Measurements from ENCODE around the gene PLEKHG3.

The PLEKHG3 gene

DNA sequence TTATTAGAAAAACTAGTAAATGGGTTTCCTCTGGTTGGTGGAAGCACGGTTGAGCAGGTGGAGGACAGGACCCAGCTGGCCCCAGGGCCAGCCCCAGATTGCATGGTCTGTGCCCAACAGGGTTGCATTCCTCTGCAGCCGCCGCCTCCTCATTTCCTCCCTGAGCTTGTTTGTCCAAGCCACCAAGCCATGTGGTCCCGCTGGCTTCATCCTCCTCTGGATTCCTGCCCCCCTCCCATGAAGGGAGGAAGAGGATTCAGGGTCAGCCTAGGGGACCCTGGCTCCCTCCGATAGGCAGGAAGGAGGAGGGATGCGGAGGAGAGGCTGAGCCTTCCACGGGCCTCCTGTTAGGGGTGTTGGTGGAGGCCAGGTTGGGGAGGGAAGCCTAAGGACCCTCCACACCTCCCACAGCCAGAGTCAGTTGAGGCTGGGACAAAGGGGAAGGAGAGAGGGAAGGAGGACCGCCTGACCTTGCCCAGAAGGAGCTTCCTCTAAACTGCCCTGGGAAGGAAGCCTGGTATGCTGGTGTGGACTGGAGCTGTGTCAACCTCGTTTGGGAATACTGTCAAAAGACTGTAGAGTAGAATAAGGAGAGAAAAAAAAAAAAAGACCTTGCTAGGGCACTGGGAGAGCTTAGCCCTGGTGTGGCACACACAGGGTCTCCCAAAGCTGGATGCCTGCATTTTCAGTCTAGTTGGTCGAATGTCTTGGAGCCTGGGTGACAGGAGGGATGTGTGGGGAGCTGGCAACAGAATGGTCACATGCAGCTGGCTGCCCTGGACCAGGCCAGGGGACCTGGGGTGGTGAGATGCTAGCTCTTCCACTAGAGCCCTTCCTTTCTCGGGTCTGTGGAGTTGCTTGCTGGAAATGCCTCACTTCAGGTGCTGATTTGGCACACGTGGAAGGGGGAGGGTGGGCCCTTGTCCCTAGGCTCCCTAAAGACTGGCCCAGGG is 42.4 kb downstream of the PLEKHG3 start:
- DNase-seq (ENCODE audit: low spot score) = peak; percentile 36

DNA sequence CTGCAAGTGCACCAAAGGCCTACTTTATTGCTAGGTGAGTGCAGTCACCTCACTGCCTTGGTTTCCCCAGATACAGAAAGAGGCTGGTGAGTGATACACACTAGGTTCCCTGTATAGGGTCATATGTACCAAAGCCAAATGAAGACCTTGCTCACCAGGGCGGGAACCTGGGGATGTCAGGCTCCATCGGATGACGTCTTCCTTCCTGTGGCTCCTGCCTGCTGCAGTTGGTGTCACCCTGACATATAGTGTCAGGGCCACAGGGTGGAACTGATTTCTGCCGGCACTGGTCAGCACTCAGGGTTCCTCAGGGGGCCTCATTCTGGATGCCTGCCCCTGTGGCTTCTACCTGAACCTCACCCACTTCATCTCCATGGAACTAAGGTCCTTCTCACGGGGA is 43.1 kb downstream of the PLEKHG3 start:
- no peak for DNase-seq (ENCODE audit: low spot score)

DNA sequence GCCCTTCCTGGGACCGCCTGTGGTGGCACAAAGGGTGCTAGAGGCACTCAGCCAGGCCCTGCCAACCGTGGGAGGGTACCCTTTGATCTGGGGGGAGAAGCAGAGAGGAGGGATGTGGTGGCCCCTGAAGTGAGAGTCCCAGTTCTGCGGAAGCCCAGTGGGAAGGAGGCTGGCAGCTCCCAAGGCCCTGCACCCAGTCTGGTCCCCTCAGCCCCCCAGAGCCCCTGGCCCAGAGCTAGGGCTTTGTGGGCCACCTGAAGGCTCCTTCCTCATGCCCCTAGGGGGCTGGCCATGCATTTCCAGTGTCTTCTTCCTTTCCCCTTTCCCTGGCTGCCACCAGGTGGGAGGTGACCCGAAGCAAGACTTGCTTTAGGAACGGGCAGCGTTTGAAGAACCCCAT is 44.3 kb downstream of the PLEKHG3 start:
- no peak for DNase-seq (ENCODE audit: low spot score)

DNA sequence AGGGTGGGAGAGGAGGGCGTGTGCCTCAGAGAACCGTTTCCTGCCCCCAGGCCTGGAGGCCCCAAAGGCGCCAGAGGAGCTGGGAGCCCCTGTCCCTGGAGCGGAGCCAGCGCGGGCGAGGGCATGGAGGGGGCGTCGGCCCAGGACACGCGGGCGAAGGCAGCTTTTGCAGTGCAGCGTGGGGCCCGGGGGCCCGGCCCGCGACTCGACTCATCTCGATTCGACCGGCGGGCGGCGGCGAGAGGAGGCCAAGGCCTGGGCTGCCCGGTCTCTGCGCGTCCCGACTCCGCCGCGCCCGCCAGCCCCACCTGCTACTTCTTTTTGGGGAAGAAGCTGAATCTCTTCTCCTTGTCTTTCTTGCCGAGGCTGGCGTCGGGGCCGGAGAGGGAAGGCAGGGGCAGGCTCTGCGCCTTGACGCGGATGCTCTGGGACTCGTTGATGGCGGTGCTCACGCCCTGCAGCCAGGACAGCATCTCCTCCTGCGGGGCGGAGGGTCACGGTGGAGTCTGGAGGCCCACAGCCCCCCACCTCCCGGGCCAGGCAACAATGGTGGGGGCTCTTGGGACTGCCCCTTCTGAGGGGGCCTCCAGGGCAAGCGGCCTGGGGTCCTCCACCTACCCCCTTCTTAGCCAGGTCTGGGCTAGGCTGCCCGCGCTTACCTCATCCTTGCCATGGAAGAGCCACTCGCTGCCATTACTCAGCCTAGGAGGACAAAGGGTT is 44.9 kb downstream of the PLEKHG3 start:
- no peak for DNase-seq (ENCODE audit: low spot score)

DNA sequence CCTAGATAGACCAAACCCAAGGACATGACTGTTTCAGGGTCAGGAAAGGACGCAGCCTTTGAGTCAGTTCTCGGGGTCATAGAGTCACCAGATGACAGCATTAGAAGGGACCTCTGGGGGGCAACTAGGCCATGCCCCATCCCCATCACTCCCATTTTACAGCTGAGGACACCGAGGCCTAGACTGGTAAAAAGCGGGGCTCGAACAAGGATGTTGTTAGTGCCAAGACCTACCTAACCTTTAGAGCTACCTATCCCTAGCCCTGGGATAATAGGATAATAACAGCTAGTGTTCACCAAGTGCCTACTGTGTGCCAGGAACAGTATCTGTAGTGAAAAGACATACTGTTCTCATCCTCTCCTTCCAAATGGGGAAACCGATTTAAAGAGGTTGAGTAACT is 48.7 kb downstream of the PLEKHG3 start:
- DNase-seq (ENCODE audit: low spot score) = no peak

DNA sequence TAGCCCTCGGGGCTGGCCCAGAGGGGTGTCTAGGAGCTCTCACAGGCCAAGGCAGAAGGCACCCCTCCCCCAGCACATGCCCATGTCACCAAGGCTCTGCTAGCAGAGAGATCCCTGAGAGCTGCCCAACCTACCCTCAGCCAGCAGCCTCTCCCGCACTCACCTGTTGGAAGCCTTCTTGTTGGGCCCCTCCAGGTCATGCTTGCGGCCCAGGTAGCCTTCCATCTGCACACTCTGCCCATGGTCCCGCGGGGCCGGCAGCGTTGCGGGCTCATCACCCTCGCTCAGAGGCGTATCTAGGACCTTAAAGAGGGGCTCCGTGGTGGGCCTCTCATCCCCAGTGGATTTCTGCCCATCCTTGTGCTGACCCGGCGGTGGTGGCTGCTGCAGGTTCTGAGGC is 49.1 kb downstream of the PLEKHG3 start:
- no peak for DNase-seq (ENCODE audit: low spot score)

DNA sequence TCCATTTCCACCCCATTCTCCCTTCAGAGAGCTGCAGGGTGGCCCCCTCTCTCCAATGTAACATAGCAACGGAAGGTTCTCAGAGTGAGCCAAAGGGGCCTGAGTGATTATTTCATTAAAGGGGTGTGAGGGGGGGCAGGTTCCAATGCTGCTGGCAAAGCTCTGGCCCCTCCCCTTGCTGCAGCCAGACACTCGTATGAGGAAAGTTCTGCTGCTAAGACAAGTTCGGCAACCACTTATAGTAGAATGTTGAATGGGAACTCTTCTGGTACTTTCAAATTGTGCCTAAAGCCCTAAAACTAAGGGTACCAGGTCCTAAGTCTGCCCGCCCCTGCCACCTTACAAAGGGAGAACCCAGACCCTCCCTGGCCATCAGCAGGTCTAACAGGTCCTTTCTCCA is 49.8 kb downstream of the PLEKHG3 start:
- DNase-seq (ENCODE audit: low spot score) = no peak

DNA sequence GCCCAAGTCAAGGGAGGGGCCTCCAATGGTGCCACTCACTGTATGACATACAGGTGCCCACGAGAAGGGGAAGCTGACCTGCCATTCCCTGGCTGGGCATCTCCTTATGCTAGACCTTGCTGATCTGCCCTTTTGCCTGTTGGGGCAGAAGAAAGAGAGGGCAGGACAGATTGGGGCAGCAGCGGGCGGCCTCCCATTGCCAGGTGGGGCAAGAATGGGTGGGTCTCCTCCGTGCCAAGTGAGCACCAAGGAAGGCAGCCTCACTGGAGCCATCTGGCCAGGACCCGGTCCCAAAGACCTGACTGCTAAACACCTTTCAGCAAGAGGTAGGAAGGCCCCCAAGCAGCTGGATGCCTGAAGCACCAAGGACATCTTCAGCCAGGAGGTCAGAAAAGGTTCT is 50.5 kb downstream of the PLEKHG3 start:
- no peak for DNase-seq (ENCODE audit: low spot score)

DNA sequence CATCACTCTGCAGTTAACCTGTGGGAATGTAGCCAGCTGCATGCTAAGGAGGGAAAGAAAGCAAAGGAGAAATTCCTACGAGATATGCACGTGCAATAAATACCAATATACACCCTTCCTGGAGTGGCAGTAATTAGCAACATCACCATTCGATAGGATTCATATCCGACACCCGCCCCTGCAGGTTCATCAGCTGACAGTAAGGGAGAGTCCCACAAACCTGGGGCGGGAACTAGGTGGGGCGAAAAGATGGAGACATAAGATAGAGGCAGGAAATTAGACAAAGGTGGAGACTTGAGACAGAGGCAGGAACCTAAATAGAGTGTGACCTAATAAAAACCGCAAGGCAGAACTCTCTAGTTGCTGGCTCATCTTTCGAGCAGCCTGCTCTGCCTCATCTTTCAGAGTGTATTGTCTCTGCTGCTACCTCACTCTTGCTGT is 51.6 kb downstream of the PLEKHG3 start:
- no peak for DNase-seq (ENCODE audit: low spot score)

DNA sequence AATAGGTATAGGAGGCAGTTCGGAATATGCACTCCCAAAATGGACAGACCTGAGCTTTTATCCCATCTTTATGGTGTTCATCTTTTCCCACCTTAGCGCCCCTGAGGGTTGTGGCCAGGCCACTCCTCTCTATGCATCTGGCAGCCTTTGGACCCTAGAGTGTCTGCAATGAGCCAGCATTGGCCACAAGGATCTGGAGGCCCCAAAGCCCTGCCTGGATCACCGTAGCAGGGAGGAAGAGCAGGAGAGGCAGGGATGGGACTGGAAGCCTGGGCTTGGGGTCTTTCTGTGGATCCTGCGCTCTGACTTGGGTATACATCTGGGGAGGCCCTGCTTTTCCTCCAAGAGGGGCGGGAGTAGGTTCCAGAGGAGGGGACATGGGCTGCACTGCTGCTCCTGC is 52.5 kb downstream of the PLEKHG3 start:
- DNase-seq (ENCODE audit: low spot score) = no peak

DNA sequence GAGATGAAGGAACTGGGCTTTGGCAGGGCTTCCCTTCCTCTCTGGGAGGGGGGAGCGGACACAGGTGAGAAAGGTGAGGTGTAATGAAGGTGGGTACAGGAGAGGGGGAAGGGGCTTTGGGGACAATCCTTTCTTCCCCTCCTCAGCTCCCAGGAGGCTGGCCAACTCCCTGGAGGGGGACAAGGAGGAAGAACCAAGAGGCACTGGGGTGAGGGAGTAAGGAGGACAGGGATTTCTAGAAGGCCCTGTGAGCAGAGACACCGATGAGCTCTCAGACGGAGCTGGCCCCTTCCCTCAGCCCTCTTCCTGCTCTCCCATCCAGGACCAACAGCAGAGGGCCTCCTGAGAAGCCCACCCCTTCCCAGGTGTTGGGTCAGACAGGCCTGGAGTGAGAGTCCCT is 53.4 kb downstream of the PLEKHG3 start:
- DNase-seq (ENCODE audit: low spot score) = no peak

DNA sequence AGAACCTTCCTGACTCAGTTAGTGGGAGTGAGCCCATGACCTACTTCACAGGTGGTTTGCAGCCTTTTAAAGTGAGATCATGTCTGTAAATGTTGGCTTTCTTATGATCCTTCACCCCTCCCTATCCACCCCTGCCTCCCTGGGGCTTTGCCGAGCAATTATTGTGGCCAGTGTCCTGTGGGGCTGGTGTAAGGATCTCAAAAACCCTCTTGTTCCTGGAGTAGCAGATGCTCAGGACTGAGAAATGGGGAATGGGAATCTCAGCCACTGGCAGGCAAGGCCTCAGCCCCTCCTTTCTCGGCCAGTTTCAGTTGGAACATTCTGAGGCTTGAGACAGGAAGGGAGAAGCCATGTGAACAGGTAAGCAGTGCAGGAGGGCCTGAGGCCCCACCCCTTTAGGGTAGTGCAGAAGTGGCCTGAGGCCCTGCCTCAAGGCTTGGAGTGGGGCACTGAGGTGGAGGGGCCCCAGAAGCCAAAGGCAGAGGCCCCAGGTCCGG is 53.8 kb downstream of the PLEKHG3 start:
- no peak for DNase-seq (ENCODE audit: low spot score)

DNA sequence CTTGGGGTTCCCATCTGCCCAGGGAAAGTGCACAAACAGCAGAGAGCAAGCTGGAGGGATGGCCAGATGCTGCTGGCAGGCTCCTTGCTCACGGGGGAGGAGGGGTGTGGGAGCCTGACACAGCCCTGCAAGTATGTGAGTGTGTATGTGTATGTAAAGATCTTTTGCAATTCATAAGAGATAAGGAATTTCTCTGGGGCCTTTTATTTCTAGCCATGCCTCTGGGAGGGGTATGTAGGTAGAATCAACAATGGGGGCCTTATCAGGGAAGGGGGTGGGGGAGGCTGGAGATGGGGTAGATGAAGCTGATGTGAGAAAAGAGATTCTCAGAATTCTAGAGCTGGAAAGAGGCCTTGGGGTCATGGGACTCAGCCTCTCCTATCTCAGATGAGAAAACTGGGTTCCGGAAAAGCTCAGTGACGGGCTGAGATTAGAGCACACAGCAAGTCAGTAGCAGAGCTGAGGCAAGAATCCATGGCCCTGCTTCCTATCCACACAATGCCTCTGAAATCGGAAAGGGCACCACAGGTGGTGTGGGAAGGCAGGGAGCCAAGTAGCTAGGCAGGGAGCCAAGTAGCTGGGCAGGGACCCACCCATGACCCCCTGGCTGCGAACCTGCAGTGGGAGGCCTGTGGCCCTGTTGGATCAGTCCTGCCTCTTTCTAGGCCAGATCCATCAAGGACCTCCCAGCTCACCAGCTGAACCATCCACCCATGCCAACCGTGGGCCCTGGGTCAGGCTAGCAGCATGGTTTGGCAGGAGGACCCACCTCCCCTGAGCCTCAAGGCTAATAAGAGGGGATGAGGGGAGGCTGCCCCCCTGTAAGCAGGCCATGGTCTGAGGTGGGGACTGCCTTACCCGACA is 54.7 kb downstream of the PLEKHG3 start:
- DNase-seq (ENCODE audit: low spot score) = peak; percentile 94

DNA sequence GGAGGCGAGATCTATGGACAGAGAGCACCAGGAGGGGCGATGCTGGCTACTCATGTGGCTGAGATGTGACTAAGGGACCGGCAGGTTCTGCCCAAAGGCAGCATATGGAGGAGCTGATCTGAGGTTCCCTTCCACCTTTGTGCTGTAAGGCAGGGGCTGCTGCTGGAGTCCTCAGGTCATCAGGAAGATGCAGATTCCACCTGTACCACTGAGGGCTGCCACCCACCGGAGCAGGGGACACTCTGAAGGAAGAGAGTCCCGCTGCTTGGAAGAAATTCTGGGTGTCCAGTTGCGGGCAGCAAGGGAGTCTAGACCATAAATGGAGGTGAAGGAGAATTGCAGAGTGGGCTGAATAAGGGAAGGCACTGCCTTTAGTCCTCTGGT is 55.3 kb downstream of the PLEKHG3 start:
- no peak for DNase-seq (ENCODE audit: low spot score)

DNA sequence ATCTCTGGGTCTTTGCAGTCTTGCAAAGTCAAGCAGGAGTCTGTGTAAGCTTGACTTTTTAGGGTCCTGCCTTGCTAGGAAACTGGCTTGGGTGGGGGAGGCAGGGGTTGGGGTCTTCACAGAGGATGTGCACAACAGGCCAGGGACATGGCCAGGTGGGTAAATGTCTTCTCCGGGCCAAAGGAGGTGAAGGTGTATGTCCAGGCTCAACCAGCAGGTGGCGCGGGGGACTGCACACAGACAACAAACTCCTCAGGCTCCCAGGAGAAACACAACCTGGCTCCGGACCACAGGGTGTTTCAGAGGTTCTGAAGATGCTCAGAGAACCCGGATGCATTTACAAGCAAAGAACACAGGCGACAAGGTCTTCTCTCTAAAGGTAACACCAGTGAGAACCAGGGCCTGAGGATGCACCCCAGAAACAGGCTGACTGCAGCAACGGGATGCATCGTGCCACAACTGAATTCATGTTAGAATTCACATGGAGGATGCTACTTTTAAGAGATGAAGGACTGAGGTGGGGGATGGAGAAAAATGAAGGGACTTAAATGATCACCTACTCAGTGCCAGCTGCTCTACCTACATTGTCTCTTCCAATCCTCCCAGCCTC is 56.0 kb downstream of the PLEKHG3 start:
- peak; percentile 65 for DNase-seq (ENCODE audit: low spot score)

DNA sequence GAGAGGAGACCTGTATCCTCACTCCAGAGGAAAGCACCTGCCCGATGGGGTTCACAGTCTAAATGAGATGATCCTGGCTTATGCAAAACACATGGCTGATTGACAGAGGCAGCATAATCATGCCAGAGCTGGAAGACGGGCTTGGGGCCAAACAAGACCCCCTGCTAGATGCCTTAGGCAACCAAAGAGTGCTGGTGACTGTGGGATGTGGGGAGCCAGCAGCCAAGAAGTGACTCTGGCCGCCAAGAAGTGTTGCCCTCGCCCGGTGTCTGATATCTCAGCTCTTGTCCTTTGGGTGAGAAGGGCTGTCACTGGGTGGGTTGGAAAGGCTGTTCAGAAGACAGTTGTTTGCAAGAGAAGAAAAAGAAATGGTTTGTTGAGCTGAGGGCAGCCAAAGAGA is 56.7 kb downstream of the PLEKHG3 start:
- no peak for DNase-seq (ENCODE audit: low spot score)

DNA sequence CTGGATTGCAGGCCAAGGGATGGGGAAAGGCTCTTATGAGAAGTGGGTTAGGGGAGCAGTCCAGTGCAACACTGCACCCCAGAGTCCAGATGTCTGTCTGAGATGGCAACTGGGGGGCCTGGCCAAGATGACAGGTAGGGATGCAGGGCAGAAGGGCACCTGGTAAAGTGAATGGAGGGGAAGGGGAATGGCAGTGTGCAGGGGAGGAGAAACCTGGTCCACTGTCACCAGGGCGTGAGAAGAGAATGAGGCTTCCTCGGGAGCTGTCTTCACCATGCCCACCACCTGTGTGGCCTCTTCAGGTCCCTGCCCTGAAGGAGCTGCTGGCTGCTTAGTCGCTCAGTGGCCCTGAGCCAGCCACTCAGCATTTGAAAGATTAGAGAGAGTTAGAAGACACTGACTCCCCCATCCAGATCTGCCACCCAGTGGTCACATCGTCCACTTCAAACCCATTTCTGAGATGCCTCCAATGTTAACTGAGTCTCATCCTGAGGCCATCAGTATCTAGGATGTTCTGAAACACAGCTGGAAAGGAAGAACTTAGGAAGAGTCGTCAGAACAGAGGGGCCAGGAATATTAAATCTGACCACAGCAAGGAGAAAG is 57.3 kb downstream of the PLEKHG3 start:
- no peak for DNase-seq (ENCODE audit: low spot score)

DNA sequence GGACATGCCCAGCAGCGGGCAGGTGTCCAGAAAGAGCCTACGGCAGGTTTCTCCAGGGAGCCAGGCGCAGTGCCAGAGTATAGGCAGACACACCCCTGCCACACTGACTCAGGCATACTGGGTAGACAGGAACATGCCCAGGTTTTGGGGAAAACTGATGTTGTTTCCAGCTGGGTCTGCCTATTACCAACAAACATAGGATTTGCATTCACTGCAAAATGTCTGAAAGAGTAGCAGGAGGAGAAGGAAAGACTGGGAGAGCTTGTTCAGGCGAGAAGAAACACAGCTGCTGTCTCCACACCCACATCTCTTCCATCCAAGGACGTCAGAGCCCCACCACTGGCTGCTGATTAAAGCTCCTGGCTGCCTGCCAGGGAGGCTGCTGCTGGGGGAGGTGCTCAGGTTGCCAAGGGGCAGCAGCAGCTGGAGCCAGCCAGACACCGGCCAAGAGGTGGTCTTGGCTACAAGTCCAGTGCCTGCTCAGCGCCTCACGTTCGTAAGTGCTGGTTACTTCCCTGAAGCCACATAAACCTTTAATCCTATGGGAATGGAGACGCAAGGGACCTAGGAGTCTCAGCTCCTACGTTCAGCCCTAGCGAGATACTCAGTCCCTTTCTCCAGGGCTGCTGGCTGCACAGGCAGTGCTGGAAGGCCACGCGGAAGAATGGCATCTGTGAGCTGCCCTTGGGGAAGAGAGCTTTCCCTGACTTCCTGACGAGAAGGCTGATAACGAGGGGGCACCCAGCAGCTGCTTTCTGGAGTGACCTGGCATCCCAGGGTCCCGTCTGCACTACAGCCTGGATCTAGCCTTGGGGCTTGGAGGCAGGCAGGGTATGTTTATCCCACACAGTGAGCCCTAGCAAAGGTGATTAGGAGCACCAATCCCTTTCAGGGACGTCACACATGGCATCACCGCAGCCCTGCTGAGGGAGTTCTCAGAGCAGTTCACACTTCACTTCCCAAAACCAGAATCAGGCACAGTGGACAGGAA is 58.1 kb downstream of the PLEKHG3 start:
- peak; percentile 83 for DNase-seq (ENCODE audit: low spot score)

DNA sequence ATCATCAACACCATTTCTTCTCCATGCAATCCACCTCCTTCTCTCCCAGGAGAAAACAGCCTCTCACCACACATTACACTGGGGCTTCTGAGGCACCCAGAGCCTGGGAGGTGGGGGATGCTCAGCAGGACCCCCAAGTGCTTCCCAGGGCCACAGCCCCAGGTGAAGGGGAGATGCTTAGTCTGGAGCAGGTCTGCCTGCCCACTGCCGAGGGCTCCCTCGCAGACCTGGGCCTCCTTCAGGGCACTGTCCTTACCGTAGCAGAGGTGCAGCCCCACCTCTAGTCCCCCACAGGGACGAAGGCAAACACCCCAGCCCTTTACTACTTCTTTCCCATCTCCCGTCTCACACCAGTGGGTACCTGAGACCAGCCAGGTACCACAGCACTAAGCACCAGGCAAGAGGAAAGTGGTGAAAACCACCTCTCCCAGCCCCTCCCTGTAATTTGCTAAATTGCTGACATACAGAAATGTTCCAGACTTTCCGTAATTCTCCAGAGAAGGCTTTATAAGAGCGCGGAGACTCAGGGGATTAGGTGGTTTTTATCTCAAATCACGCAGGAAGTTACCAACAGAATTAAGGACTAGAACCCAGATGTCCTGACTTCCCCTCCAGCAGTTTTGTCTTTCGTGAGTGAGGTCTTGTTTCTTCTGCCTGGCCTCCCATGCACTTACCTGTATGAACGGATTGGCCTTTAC is 59.0 kb downstream of the PLEKHG3 start:
- no peak for DNase-seq (ENCODE audit: low spot score)
